Lung (tissue), 12 donors: ENCODE results near the gene FARP1. TPM values are rescaled to one million over a fixed set of nuclear protein-coding genes. Genes with fewer than 3 reads are reported as not detected.

Source experiments
- ATAC-seq: fragments of 200-7000 bp; cut with Tn5 transposase; one replicate; pipeline ENCODE4 v1.9.1; 2020; ENCODE audit warnings: moderate number of reproducible peaks; ENCODE audit not compliant: insufficient read depth, low FRiP score
- DNase-seq, 3 donors: peaks; one replicate each; pipeline ENCODE4 v3.0.0-alpha.2; 2013 to 2017
- H3K27ac ChIP-seq, 2 donors: one replicate each; pipeline ENCODE4 v1.5.1; 2013; ENCODE audit warnings: mild to moderate bottlenecking in 2 of 2, moderate library complexity in 2 of 2, control low read depth in 1 of 2, inconsistent platforms in 1 of 2, low read depth in 1 of 2, low read length in 1 of 2
- H3K27me3 ChIP-seq, 3 donors: one replicate each; pipeline ENCODE4 v1.5.1; 2013; ENCODE audit warnings: low read length in 2 of 3; ENCODE audit not compliant: control insufficient read depth in 3 of 3, insufficient read depth in 3 of 3
- H3K36me3 ChIP-seq, 4 donors: one replicate each; pipeline ENCODE4 v1.5.1; 2013; ENCODE audit warnings: low read length in 4 of 4, mild to moderate bottlenecking in 1 of 4, moderate library complexity in 1 of 4; ENCODE audit not compliant: control insufficient read depth in 4 of 4, insufficient read depth in 4 of 4
- H3K4me1 ChIP-seq, 5 donors: one replicate each; pipeline ENCODE4 v1.5.1; 2013; ENCODE audit warnings: low read length in 5 of 5, mild to moderate bottlenecking in 2 of 5, moderate library complexity in 1 of 5; ENCODE audit not compliant: control insufficient read depth in 5 of 5, insufficient read depth in 5 of 5
- H3K4me3 ChIP-seq: one replicate; pipeline ENCODE4 v1.5.1; 2013; ENCODE audit warnings: mild to moderate bottlenecking, control low read depth, moderate library complexity
- H3K9ac ChIP-seq, 2 donors: one replicate each; pipeline ENCODE4 v1.5.1; 2013; ENCODE audit warnings: low read length in 2 of 2, control low read depth in 1 of 2; ENCODE audit not compliant: insufficient read depth in 1 of 2
- H3K9me3 ChIP-seq, 4 donors: one replicate each; pipeline ENCODE4 v1.5.1; 2013; ENCODE audit warnings: low read length in 3 of 4, mild to moderate bottlenecking in 1 of 4, moderate library complexity in 1 of 4; ENCODE audit not compliant: control insufficient read depth in 4 of 4, insufficient read depth in 3 of 4
- WGBS, 2 donors: extraction: QIAGEN DNeasy Blood & Tissue Kit; methylation state at CpG; one replicate each; pipeline ENCODE4 v1.1.7; 2013; 5-methylcytosine and 5-hydroxymethylcytosine counted together
- polyA plus RNA-seq, 2 donors: library from polyadenylated mRNA; stranded (reverse); fragments of 200-250 nt; gene quantifications; one replicate each; pipeline ENCODE4 v1.2.1, GENCODE V29; 2013
- total RNA-seq, 2 donors: library from RNA; depleted of rRNA in 1 of 2; stranded (reverse); fragments of >200 nt in 1 of 2; gene quantifications; one replicate each; pipeline ENCODE4 v1.2.1, GENCODE V29; 2014 to 2021
- TF ChIP-seq, protein P1 (sequence below): IDR thresholded peaks from 2 replicates; pipeline ENCODE4 v1.5.1; 2012; ENCODE audit warnings: mild to moderate bottlenecking; ENCODE audit errors: control extremely low read depth, extremely low read depth
- donor health status: control.
- donor health status: control.
- donor health status: Bipolar disorder and iron deficiency.
- donor health status: healthy.
- donor health status: DM: yes; HTN: yes; CAD: no.

FARP1 gene
- total and polyA plus RNA-seq, 4 donors: 20.8 to 102 (median 54.4) TPM

DNA sequence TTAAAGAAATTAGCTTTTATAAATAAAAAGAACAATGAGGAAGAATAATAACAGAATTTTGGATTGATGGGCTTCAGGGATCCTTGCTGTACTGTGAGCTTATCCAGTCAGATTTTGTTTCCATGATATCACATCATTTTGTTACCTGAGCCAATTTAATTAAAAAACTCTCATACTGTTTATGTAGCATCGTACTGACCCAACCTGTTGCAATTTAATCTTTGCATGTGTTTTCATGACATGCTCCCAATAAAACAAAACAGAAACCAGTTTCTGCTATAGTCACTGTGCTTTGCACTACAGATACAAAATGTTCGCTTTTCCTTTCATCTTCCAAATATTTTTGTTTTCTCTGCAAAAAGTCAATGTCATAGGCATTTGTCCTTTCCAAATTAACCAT is 143.9 kb downstream of the FARP1 start:
- 77 to 82% methylated on average over 2 of the region's 2 CpGs for WGBS, 2 donors
- H3K27ac ChIP-seq: no peak overlapping the region
- ATAC-seq: no peak
- no peak overlapping the region for H3K9ac ChIP-seq
- peaks cover 0 to 3% (median 0%) of the 10 kb centered on the region in 4 donors for H3K36me3 ChIP-seq
- H3K4me1 ChIP-seq: peaks cover 0 to 9% (median 2%) of the 10 kb centered on the region in 5 donors
- TF ChIP-seq, protein P1, sequence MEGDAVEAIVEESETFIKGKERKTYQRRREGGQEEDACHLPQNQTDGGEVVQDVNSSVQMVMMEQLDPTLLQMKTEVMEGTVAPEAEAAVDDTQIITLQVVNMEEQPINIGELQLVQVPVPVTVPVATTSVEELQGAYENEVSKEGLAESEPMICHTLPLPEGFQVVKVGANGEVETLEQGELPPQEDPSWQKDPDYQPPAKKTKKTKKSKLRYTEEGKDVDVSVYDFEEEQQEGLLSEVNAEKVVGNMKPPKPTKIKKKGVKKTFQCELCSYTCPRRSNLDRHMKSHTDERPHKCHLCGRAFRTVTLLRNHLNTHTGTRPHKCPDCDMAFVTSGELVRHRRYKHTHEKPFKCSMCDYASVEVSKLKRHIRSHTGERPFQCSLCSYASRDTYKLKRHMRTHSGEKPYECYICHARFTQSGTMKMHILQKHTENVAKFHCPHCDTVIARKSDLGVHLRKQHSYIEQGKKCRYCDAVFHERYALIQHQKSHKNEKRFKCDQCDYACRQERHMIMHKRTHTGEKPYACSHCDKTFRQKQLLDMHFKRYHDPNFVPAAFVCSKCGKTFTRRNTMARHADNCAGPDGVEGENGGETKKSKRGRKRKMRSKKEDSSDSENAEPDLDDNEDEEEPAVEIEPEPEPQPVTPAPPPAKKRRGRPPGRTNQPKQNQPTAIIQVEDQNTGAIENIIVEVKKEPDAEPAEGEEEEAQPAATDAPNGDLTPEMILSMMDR: no peak
- no peak for DNase-seq
- H3K9me3 ChIP-seq: no peaks in the 10 kb centered on the region
- H3K4me3 ChIP-seq: no peak overlapping the region
- H3K27me3 ChIP-seq: no peaks in the 10 kb centered on the region

DNA sequence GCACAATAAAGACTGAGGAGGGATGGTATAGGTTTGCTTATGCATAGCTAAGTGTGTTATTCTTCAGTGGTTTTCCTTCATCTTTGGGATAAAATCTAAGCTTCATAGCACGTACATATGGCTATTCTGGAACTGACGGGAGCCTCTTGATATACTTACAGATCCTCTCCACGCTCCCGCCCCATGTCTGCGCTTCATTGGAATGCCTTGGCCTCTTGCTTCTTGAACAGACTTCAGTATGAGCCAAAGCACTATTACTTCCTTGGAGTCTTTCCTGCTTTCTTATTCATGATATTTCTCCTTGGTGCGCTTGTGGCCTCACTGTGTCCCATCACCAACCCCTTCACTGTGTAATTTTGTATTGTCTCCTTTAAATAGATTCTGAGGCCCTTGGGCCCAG is 145.3 kb downstream of the FARP1 start:
- TF ChIP-seq, protein P1: no peak
- H3K27ac ChIP-seq: no peak overlapping the region
- no peak overlapping the region for H3K4me3 ChIP-seq
- 97% methylated on average over 6 of the region's 6 CpGs for WGBS, 2 donors
- no peak for DNase-seq
- H3K9me3 ChIP-seq: no peaks in the 10 kb centered on the region
- no peak for ATAC-seq
- H3K36me3 ChIP-seq: peaks cover 0 to 3% (median 0%) of the 10 kb centered on the region in 4 donors
- peaks cover 0 to 8% (median 2%) of the 10 kb centered on the region in 5 donors for H3K4me1 ChIP-seq
- H3K9ac ChIP-seq: no peak overlapping the region
- H3K27me3 ChIP-seq: no peaks in the 10 kb centered on the region

DNA sequence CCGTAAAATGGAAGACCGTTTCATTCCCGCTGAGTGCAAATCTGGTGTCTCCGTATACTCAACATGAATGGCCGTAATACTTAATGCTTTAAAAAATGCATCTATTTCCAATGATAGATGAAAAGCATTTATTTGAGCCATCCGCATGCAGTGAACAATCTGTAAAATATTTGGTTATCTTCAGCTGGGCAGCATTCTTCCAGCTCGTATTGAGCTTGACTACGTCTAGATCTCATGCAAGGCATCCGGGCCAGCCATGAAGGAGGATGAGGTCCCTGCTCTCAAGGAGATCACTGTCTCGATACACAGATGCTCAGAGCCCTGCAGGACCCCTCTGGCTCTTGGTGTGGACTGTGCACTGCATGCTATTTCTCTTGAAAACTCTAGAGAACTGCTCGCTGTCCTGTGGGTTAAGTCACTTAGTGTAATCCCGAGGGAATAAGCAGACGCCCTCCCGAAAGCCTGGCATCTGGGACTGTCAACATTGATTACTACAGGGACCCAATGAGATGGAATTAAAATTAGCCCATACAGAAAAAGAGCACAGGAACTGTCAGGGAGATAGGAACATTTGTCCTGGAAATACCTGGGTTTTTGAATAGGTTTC is 146.5 kb downstream of the FARP1 start:
- no peak overlapping the region for H3K4me3 ChIP-seq
- no peaks in the 10 kb centered on the region for H3K9me3 ChIP-seq
- peaks cover 0 to 3% (median 0%) of the 10 kb centered on the region in 4 donors for H3K36me3 ChIP-seq
- H3K4me1 ChIP-seq: peaks cover 0 to 12% (median 4%) of the 10 kb centered on the region in 5 donors
- H3K27me3 ChIP-seq: no peaks in the 10 kb centered on the region
- H3K9ac ChIP-seq: no peak overlapping the region
- TF ChIP-seq, protein P1: no peak
- no peak overlapping the region for H3K27ac ChIP-seq
- no peak for ATAC-seq
- DNase-seq: no peak
- 94 to 95% methylated on average over 14 of the region's 14 CpGs for WGBS, 2 donors

DNA sequence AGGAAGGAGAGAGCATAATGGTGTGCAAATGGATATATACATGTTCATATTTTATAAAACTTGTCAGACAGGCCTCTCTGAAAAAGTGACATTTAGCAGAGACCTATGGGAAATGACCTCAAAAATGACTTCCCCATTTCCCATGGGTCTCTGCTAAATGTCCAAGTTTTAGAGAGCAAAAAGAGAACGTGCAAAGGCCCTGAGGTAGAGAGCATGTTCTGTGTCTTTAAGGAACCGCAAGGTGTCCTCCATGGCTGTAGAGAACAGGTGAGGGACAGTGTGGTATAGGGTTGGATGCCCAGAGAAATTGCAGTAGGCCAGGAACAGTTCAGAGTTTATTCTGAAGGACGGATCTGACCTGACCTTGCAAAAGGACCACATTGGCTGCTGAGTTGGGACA is 147.4 kb downstream of the FARP1 start:
- Histone ChIP-seq H3K9ac (no peak overlapping the region), H3K36me3 (peaks cover 0 to 3% (median 0%) of the 10 kb centered on the region in 4 donors), H3K4me1 (peaks cover 0 to 13% (median 4%) of the 10 kb centered on the region in 5 donors), H3K27ac (no peak overlapping the region), H3K4me3 (no peak overlapping the region), H3K9me3 (no peaks in the 10 kb centered on the region), H3K27me3 (no peaks in the 10 kb centered on the region)
- ATAC-seq (no peak), DNase-seq (no peak)
- TF ChIP-seq, protein P1: no peak
- 94 to 95% methylated on average over 3 of the region's 3 CpGs for WGBS, 2 donors
